HL-60/S4 treated with phorbol 12-myristate 13-acetate at 8.2 ng/mL for 4 days and 3 days (cell line): ENCODE results near the gene ZNF25.
"Not testable (repeated sequence)": the region's sequence is repeated elsewhere in the genome, so short reads cannot be mapped to it uniquely, and the experiment has no call there.

Experiments used
- in situ Hi-C: fragments of 300-500 bp; cut with MboI; formaldehyde crosslinking; loops from 2 replicates; pipeline ENCODE4 v1.15.0; 2022; ENCODE audit warnings: low sequenced_read_pairs

The ZNF25 gene

DNA sequence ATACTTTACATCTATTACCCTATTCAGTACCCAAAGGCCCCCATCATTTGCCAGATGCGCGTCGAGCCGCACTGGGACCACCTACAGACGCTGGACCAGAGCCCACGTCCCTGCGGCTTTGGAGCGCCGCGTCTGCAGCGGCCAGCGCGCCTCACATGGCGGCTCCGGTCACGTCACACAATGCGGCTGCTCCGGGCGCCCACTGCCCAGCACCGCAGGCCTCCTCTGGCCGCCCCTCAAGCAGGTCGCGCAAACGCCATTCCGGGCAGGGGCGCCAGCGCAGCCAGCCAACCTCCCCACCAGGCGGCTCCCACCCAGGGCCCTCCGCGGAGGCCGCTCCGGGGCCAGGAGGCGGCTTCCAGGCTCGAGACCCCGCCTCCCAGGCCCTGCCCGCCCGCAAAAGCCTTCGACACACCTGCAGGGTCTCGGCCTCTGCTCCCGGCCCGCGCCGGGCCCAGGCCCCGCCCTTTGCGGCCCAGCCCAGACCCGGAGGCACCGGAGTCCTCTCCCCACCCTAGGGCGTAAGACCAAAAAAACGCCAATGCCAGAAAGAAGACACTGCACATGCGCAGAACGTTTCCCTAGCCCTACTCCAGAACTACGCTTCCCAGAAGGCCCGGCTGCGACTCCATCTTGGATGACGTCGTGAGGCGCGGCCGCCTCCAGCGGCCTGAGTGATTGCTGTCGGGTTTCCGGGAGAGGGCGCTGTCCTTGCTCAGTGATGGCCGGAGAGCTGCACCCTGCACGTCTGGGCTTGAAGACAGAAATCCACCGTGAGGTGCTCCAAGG lies at the start of gene ZNF25:
TSS of gene ZNF25 (minus strand) at position 557 of the 789 bp plus-strand sequence. CDS start 4,925 bp downstream, outside the sequence.
- in situ Hi-C loops: no loop called here

DNA sequence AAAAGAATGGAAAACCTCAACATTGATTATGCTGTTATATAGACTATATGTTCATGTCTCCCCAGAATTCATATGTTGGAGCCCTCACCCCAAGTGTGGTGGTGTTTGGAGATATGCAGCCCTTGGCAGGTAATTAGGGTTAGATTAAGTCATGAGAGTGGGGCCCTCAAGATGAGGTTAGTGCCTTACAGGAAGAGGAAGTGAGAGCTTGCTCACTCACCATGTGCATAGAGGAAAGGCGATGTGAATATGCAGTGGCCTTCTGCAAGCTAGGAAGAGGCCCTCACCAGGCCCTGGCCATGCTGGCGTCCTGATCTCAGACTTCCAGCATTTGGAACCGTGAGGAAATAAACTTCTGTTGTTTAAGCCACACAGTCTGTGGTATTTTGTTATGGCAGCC lies 48.8 kb upstream of the ZNF25 start:
- in situ Hi-C loops: no loop called here

DNA sequence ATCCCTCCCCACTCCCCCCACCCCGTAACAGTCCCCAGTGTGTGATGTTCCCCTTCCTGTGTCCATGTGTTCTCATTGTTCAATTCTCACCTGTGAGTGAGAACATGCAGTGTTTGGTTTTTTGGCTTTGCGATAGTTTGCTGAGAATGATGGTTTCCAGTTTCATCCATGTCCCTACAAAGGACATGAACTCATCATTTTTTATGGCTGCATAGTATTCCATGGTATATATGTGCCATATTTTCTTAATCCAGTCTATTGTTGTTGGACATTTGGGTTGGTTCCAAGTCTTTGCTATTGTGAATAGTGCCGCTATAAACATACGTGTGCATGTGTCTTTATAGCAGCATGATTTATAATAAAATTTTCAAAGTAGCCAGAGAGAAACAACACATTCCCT lies 42.7 kb upstream of the ZNF25 start:
- in situ Hi-C loops: not testable (repeated sequence)

DNA sequence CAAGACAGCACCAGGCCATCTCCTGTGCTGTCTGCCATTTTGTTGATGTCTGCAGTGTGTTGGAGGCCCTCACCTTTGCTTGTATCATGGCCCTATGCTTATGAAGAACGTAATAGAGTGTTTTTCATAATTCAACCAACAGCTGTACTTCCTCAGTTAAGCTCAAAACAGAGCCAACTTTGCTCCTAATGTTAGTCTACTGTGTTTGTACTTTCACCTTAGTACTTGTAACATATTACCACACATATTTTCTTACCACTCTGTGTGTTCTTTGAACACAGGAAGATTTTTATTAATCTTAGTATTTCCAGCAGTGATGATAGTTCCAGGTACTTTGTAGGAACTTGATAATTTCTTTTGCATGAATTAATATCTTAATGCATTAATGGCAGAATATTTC lies 39.9 kb upstream of the ZNF25 start:
- in situ Hi-C loops: no loop called here

DNA sequence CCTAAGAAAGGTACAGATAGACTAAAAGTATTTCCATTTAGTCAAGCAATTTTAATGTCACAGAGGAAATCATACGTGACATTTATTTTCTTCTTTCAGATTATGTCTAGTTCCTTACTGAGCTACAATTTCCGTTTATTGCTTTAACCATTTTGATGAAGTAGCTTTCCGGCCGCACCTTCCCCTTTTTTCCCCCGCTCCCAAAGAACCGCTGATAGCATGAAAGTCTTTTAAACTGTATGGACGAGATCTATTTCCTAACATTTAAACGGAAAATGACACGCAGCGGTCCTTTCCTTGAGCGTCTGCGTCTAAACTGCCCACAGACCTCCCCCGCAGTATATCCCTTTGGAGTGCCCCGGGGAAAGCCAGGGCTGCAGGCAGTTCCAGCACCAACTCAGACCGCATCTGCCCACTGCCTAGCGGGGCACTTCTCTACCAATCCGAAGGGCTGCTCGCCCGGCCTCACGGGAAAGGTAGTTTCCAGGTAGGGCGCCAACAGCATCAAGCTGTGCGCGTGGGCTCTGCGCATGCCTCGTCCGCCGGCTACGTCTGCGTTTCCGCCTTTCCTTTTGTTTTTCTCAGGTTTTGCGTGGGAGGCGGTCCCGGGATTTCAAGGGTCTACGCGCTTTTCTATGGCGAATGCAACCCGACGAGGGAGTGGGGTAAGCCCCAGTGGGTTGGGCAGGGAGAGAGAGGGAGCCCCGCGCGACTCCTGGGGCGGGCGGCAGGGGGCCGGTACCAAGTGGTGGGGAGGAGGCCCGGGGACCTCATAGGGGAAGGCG lies 33.9 kb upstream of the ZNF25 start, which contains the start of gene ZNF33A:
TSS of gene ZNF33A (plus strand) at position 557 of the 785 bp plus-strand sequence. CDS start 1,667 bp downstream, outside the sequence.
- in situ Hi-C loops: no loop called here

DNA sequence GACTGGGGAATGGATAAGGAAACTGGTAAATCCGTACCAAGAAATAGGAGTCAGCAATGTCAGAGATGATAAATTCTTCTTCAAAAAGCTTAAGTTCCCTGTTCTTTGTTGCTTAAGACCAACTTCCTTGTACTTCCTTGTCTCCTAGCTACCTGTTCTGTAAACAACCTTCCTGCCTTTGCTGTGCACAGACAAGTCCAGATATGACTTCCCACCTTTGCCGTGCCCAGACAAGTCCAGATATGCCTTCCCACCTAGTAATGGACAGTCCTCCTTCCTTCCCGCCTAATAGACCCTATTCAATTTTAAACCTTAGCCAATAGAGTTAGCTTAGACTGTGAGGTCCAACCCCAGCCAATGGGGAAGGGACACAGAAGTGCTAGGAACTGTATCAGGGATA lies 31.5 kb upstream of the ZNF25 start:
- in situ Hi-C loops: no loop called here

DNA sequence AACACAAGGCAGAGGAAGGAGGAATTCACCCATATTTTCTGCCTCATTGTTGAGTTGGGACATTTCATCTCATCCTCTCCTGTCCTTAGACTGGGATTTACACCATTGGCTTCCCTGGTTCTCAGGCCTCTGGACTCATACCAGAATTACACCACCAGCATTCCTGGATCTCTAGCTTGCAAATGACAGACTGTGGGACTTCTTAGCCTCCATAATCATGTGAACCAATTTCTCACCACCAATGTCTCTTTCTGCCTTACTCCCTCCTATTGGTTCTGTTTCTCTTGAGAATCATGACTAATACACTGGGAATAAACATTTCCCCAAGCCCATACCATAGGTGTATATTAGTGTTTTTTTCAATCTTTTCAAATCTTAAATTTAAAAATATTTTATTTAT lies 31.1 kb upstream of the ZNF25 start:
- in situ Hi-C loops: no loop called here

DNA sequence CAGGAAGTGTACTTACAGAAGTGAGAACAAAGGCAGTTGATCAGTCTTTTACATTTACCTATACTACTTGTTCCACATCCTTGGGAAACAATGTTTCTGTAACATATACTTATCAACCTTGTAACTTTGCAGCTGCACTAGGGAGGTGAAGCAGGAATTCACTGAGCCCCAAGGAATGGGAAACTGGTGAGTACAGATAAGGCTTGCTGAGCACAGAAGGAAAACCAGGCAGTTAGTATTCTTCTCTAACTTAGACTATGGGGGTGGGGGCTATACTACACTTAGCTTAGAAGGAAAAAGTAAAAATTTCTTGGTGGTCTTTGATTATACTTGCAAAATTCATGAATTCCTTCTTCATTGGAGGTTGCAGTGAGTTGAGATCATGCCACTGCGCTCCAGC lies 27.1 kb upstream of the ZNF25 start:
- in situ Hi-C loops: no loop called here

DNA sequence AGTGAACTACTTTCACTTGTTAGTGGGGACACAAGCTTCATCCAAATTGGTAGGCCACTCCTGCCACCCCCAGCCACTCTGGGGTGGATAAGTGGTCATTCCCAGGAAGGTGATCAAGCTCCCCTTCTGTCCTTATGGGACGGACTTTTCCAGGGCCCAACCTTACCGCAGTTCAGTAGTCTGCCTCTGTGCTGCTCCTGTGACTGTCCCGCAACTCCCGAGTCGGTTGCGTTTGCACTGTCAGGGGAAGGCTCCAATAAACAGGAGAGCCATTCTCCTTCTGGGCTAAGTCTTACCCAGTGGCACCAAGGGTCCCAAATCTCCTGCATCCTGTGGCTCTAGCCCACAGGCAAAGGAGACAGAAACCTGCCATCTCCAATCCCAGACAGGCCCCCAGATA lies 26.6 kb upstream of the ZNF25 start:
- in situ Hi-C loops: no loop called here

DNA sequence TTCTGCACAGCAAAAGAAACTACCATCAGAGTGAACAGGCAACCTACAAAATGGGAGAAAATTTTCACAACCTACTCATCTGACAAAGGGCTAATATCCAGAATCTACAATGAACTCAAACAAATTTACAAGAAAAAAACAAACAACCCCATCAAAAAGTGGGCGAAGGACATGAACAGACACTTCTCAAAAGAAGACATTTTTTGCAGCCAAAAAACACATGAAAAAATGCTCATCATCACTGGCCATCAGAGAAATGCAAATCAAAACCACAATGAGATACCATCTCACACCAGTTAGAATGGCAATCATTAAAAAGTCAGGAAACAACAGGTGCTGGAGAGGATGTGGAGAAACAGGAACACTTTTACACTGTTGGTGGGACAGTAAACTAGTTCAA lies 24.0 kb upstream of the ZNF25 start:
- in situ Hi-C loops: not testable (repeated sequence)

DNA sequence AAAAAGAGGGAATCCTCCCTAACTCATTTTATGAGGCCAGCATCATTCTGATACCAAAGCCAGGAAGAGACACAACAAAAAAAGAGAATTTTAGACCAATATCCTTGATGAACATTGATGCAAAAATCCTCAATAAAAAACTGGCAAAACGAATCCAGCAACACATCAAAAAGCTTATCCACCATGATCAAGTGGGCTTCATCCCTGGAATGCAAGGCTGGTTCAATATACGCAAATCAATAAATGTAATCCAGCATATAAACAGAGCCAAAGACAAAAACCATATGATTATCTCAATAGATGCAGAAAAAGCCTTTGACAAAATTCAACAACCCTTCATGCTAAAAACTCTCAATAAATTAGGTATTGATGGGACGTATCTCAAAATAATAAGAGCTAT lies 22.5 kb upstream of the ZNF25 start:
- in situ Hi-C loops: not testable (repeated sequence)

DNA sequence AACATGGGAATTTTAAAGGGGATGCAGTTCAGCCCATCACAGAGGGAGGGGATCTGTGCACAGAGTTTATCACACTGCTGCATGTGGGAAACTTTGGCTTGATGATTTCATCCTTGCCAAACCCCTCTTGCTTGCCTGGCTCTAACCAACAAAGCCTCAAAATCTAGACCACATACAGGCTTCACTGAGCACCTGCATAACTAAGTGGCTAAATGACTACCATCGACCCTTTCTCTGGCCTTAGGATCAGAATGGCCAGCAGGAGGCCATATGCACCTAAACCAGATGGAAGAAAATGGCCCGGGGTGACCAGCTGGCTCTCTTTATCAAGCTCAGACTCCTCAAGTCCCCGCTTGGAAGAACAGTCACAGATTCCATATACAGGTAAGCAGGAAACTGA lies 15.6 kb upstream of the ZNF25 start:
- in situ Hi-C loops: no loop called here

DNA sequence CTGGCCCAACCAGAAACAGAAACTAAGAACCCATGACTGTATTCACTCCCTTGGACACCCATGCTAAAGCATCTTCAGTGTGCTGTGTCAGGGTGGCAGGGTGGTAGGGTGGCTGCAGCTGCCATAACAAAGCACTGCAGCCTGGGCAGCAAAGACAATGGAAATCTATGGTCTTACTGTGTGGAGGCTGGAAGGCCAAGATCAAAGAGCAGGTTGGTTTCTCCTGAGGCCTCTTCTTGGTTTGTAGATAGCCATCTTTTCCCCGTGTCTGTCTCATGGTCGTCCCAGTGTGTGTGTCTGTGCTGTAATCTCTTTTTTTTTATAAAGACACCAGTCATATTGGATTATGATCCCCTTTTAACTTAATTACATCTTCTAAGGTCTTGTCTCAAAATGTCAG lies 15.2 kb upstream of the ZNF25 start:
- in situ Hi-C loops: no loop called here

DNA sequence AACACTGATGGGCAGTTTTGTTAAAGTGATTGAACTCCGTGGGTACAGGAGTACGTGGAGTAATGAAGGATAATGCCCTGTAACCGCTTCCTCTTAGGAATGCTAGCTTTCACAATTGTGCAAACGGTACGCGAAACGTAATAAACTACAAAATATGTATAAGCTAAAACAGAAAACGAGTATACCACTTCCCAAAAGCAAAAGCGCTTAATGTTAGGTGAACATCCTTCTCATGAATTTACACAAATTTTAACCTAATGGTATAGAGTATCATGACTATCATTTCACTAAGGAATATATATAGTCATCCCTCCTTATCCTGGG lies 395 bp upstream of the ZNF25 start:
- in situ Hi-C loops: no loop called here

DNA sequence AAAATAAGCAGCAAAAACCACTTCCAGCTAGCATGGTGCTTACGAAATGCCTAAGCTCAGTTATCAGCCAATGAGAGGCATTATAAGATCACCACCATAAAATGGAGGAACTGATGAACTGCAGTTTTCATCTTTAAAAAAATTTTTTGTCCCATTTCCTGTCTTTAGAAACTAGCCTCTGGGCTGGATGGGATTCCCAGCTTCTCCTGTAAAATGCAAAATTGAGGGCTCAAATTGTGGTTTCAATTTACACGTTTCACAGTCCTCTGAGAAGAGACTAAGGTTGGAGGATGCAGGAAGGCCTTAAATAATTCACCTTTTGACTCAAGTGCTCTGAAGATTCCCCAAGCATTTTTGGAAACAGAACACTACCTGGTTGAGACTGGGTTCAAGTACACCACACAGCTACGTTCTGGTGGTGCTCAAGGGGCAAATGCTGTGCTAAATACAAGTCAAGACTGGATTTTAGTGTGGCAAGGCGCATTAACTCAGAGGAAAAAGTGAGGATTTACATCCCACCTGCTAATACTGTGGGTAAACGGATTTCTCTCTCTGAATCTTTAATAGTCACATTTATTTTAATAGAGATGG lies 951 bp downstream of the ZNF25 start:
- in situ Hi-C loops: no loop called here

DNA sequence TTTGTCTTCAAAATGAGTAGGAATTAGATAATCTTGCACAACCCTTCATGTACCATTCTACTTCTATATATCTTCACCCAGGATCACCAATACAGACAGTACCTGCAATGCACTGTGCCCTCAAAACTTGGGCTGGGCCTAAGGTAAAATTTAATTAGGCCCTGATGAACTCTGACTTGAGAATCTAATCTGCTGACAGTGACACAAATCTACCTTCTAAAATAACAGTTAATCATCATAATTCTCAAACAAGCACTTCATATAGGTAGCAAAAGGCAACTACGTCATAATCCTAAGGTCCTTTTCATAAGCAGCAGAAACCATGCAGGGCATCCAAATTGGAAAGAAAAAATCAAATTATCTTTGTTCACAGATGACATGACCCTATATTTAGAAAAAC lies 4.1 kb downstream of the ZNF25 start:
- in situ Hi-C loops: no loop called here

DNA sequence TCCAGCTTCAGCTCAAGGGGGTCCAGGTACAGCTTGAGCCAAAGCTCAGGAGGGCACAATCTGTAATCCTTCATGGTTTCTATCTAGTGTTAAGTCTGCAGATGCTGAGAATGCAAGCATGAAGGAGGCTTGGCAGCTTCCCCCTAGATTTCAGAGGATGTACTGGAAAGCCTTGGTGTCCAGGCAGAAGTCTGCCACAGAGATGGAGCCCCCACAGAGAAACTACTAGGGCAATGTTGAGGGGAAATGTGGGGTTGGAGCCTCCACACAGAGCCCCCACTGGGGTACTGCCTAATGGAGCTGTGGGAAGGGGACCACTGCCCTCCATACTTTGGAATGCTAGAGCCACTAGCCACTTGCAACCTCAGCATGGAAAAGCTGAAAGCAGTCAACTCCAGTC lies 11.4 kb downstream of the ZNF25 start:
- in situ Hi-C loops: no loop called here

DNA sequence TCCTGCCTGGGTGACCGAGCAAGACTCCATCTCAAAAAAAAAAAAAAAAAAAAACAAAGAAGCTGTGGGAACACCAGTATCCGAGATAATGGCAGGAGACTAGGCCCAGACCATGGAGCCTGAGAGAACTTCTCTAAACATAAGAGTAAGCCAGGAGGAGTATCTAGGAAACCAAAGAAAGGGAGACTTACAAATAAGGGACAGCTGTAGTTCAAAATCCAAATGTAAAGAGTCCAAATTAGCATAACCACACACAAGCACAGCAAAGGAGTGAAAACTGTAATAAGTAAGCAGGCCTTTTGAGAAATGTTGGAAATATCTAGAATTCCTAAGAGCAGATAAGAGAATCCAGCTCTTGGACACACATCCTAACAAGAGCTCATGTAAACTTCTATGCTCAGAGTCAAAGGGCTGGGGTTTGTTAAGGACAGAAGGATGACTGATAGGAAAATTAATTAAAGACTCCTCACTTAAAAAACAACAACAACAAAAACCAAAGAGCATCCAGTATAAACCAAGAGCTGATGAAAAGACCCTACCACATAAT lies 15.8 kb downstream of the ZNF25 start:
- in situ Hi-C loops: no loop called here

DNA sequence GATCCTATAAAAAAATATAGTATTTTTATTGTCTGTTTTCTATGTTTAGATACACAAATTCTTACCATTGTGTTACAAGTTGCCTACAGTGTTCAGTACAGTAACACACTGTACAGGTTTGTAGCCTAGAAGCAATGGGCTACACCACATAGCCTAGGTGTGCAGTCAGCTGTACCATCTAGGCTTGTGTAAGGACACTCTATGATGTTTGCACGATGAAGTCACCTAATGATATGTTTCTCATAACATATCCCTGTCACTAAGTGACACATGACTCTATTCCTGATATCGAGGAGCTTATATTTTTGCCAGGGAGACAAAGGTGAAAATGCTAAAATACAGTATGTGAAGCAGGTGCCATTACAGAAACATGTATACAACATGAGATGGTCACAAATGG lies 18.6 kb downstream of the ZNF25 start:
- in situ Hi-C loops: no loop called here

DNA sequence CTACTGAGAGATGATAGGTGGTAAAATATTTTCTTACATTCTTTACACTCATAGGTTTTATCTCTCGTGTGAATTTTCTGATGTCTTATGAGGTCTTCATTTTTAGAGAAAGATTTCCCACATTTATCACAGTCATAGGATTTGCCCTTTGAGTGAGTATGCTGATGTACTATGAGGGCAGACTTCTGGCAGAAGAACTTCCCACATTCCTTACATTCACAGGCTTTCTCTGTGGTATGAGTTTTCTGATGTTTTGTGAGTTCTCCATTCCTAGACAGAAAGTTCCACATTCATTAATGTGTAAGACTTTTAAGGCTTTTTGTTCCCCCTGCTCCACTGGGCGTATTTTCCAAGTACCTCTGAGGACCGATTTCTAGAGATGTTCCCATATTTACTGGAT lies 23.5 kb downstream of the ZNF25 start:
- in situ Hi-C loops: no loop called here

DNA sequence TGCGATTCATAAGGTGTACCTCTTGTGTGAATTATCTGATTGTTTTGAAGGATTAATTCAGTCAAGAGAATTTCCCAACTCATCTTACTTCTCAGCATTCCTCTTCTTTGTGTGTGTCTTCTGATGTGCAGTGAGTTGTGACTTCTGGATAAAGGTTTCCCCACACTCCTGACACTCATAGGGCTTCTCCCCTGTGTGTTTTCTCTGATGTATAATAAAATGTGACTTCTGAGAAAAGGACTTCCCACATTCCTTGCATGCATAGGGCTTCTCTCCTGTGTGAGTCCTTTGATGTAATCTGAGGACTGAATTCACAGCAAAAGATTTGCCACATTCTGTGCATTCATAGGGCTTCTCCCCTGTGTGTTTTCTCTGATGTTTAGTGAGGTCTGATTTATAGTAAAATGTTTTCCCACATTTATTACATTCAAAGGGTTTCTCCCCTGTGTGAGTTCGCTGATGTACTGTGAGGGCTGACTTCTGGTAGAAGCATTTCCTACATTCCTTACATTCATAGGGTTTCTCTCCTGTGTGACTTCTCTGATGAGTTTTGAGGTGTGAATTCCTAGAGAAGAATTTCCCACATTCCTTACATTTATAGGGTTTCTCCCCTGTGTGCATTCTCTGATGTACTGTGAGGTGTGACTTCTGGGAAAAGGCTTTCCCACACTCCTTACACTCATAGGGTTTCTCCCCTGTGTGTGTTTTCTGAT lies 24.2 kb downstream of the ZNF25 start:
- in situ Hi-C loops: no loop called here
